GM20431 (cell line): Measurements from ENCODE around the gene GNB1L.
"Not testable (repeated sequence)": the region's sequence is repeated elsewhere in the genome, so short reads cannot be mapped to it uniquely, and the experiment has no call there.

ENCODE experiments used
- in situ Hi-C: fragments of 300-500 bp; cut with MseI, MboI; formaldehyde crosslinking; loops from one replicate; pipeline ENCODE4 v1.15.0; 2020; ENCODE audit warnings: low sequenced_read_pairs; ENCODE audit not compliant: unreplicated experiment

Gene GNB1L

DNA sequence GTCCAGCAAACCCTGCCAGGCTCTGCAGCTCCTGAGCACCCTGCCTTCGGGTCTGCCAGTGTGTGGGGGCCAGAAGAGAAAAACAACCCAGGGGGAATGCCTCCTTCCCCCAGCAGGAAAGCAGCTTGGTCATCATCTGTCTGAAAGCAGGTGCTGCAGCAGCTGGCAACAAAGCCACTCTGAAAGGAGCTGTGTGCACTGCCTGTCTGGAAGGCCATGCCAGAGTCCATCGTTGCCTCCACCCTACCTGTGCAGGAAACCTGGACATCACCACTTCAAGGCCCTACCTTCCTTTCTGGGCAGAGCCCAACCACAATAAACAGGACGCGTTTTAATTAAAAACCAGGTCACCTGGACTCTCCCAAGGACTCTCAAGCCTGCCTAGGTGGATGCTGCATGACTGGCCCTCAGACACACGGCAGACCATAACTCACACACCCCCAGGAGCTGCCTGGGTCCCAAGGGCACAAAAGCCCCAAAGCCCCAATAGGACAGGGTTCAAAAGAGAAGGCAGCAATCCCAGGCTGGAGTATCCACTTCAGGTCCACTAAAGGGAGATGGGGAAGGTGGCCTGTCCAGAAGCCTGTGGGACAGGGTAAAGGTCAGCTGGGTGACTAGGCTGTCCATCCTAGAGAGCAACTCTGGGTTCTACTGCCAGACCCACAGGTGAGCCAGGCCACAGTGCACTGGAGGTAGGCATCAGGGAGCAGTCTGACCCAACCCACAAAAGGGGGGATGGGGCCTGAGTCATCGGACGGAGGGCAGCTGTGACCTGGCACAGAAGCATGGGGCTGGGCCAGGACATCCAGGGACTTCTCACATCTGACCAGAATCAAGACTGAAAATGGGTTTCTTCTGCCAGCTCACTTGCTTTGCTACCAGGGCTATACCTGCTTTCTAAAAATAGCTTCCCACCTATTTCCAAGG lies 6.1 kb downstream of the GNB1L start:
- in situ Hi-C loops = no loop called here

DNA sequence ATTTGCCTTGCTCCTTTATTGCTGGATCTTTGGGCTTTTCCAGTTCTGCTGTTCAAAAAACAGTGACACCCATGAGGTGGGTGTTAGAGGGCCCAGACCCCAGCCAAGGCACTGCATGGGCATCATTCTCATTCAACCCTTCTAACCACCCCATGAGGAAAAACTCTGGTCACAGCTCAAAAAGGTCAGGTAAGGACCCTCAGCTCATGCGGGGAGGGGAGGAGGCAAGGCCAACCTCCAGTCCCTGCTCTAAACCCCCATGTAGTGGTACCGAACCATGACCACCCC lies 7.4 kb downstream of the GNB1L start:
- in situ Hi-C loops = no loop called here

DNA sequence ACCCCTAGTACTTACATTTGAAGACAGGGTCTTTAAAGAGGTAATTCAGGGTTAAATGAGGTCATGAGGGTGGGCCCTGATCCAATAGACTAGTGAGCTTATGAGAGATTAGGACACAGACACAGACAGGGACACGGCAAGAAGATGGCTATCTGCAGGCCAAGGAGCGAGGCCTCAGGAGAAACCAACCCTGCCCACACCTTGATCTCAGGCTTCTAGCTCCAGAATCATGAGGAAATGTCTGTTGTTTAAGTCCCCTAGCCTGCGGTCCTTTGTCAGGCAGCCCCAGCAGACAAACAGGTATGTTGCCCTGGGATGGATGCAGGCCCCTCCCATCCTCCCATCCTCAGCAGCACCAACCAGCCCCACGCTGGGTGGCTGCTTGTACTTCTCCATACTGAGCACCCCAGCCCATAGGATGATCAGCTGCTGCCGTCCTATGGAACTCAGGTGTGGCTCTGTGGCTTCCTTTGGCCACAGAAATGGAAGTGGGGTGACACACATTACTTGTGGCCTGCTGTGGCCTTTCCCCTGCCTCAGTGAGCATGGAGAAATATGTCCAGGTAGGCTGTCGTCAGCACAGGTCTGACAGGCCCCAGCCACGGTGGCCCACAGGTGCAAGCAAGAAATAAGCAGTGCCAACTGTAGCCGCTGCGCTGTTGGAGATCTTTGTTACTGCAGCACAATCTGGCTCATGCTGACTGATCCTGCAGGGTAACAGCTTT lies 7.9 kb downstream of the GNB1L start:
- in situ Hi-C loops = no loop called here

DNA sequence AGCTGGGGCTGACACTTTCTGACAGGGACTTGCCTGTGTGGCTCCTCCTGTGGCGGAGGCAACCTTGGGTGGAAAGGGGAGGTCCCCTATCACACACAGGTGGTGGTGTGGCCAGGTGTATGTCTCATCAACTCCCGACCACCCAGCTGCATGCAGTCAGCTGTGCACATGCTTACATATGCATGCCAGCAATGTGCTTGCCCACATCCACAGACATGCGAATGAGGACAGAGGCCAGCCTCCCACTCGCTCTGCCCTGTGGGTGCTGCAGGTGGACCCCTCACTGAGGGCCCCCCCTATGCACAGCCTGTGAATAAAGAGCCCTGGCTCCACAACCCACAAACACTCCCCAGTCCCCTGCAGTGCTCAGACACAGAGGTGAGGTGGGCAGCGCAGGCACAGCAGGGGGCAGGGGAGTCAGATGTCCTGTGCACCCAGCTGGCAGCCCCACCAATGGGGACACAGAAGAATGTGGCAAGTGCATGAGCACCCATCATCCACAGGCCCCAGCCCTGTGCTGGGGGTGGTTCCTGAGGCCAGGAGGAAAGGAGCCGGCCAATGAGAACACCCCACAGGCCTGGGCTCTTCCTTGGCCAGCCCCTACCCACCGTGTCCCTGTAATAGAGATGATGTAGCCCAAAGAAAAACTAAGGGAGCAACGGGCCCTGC lies 9.5 kb downstream of the GNB1L start:
- in situ Hi-C loops = no loop called here

DNA sequence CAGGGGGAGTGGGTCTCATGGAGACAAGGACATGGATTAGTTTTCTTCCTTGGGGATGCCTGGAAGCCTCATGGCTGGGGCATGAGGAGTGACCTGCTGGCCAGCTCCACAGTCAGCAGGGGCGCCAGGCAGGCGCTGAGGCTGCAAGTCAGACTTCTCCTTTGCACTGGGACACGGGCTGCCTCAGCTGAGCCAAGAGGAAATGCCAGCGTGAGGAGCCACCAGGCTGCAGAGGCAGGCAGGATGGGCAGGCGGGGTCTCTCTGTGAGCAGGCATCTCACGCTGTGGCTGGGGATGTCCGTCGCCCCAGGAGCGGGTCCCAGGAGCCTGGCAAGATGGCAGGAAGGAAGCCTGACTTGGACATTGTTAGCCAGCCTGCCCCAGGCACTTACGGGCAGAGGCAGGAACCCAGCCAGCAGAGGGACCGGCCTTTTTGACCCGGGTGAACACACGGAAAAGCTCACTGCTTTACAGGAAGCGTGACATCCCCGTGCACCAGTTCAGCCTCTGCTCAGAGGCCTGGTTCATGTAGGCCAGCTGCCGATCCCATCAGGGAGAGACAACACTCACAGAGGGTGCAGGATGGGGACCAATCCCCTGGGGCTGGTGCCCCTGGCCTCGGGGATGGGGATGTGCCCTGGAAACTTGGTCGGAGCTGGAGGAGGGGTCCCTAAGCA lies 10.2 kb downstream of the GNB1L start:
- in situ Hi-C loops = no loop called here

DNA sequence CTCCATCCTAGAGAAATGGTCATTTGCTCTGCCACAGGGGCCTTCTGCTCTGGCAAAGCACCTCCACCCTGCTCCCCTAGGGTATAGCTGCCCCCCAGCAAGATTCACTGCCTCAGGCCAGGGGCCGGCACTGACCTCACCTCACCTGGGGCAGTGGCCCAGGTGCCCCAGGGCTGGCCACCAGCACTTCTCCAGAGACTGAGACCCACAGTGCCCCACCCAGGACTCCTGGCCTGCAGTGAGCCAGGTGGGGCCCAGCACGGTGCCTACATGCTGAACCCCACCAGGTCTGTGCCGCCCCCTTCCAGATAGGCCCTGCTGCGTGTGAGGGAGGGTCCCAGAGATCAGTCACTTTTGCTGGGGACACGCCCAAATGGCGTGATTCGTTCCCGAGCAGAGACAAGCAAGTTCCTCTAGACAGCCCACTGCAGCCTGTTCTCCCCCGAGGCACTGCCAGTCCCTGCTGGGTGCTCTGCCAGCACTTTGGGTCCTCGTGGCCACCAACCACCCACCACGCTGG lies 10.8 kb downstream of the GNB1L start:
- in situ Hi-C loops = no loop called here

DNA sequence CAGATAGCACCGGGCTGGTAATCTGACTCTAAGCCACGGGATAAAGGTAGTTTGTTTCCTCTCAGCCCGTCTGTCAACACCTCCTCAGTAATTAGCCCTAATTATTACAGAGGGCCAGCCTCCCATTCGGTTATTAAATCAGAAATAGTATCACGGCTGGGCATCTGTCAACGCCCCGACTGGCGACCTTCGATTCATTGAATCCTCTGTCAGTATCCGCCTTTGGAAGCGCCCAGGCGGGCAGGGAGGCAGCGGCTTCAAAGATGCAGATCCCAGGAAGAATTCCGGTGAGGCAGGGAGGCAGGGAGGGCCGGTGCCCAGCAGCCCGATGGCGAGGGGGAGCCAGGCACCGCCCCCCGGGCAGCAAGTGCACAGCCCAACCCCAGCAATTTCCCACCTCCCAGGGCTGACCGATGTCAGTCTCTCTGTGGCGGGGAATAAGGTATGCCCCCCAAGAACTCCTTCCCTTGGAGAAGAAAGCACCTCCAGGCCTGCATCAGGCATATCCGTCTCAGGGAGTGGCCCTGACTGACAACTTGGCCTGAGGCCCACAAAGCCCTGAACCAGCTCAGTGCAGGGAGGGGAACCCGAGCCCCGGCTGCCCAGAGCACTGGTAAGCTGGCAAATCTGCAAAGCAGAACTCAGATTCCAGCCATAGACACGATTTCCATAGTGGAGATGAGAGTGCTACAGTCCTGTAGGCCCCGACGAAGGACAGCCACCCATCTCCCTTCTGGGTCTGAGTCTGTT lies 11.4 kb downstream of the GNB1L start:
- in situ Hi-C loops = no loop called here

DNA sequence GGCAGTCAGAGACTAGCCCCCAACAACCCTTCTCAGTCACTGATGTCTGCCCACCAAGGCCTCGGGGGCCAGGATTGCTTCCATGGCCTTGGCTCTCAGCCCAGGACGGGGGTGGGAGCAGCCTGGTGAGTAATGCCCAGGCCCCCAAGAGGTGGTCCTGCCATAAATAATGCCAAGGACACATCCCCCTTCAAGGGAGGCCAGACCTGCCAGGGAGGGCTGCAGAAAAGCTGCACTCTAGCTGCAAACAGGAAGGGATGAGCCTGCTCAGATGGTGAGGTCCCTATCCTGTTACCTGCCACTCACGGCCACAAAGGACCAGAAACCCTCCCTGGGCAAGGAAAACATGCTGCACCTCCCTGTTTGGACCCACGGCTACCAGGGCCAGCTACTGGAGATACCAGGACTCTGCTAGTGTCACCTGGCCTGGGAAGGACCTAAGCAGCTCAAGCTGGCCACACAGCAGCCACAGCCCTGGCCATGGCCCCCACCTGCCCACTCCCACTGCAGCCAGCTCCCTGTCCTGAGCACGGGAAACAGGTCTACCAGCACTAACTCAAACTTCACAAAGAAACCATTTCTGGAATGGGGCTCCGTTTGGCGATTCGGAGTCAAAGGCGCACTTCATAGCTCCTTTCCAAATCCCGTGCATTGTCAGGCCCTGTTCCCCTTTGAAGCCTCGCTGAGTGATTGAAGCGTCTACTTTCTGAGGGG lies 12.1 kb downstream of the GNB1L start:
- in situ Hi-C loops = no loop called here

DNA sequence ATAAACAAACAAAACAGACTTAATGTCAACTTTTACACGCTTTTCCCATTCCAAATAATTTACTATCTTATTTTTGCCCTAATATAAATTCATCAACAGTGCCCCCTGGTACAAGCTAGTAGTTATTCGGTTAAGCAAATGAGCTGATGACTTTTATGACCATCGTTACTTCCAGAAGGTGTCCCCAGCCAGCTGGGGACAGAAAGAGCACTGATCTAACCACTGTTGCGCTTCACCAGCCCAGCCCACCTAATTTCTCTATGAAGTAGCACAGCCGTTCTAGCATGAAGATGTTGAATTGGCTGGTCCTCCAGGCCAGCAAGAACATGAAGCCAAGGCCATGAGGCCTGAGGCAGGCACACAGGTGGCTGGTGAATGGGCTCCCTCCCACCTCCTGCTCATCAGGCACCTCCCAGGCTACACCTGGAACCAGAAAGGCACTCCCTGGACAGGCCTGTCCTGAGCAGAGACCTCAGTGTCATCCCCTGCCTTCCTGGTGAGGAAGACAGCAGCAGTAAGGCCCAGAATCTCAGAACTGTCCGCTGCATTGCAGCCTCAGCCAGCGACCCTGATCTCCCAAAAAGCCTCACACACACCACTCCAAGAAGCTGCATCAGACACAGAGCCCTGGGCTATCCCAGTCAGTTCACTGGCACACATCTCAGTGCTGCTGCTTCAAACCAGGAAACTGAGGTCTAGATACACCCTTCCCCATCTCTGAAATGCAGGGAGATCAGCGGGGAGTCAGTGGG lies 12.9 kb downstream of the GNB1L start:
- in situ Hi-C loops = no loop called here

DNA sequence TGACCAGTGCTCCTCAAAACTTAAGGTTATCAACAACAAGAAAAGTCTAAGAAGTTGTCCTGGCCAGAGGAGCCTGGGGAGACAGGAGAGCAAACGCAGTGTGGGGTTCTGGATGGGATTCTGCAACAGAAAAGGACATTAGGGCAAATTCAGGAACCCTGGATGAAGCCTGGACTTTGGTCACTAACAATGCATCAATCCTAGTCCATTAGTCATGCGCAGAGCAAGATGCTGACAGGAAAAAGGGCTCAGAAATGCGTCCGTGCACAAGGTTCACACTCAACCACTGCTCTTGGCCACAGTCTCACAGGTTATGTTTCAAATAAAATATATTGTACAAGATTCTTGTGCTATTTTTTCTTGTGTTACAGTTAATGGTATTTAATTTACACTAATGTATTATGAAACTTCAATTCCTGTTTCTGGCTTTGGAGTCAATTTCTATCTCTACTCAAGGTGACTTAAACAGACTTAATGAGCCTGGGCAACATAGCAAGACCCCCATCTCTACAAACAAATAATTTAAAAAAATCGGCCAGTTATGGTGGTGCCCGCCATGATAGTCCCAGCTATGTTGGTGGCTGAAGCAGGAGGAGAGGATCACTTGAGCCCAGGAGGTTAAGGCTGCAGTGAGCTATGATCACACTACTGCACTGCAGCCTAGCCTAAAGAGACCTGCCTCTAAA lies 13.6 kb downstream of the GNB1L start:
- in situ Hi-C loops = no loop called here

DNA sequence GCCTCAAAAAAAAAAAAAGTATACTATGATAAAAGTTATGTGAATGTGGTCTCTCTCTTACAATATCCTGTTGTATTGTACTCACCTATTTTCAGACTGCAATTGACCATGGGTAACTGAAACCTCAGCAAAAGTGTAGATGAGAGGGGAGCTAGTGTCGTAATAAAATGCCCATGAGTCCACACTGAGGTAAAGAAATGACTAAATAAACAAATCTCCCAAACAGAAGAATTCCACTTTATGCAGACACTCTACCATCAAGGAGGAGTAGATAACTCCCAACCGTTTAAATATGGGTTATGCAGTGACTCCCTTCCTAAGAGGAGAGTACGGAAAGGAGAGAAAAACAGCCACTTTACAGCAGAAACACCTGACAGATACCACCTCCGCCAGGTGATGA lies 14.6 kb downstream of the GNB1L start:
- in situ Hi-C loops = no loop called here

DNA sequence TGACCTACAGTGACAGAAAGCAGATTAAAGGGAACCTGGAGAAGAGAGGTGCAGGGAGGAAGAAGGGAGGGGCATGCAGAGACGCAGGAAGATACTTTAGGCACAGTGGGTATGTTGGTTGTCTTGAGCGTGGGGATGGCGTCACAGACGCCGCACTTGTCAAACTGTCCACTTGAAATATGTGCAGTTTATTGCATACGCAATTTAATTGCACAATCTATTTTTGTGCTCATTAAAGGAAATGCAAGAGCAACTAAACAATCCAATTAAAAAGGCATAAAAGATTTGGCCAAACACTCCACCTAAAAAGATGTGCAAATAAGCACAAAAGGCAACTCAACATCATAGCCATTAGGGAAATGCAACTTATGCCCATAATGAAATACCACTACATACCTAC lies 16.8 kb downstream of the GNB1L start:
- in situ Hi-C loops = no loop called here

DNA sequence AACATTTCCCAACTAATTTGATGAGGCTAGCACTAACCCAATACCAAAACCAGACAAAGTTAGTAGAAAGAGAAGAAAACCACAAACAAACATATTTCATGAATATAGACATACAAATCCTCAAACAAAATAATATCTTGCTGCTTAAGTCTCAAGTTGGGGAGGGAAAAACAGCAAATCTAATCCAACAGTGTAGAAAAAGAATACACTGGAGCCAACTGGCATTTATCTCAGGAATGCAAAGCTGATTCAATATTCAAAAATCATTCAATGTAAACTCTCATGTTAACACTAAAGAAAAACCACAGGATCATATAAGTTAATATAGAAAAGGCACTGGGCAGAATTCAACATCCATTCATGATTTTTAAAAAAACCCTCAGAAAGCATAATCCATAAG lies 18.2 kb downstream of the GNB1L start:
- in situ Hi-C loops = no loop called here

DNA sequence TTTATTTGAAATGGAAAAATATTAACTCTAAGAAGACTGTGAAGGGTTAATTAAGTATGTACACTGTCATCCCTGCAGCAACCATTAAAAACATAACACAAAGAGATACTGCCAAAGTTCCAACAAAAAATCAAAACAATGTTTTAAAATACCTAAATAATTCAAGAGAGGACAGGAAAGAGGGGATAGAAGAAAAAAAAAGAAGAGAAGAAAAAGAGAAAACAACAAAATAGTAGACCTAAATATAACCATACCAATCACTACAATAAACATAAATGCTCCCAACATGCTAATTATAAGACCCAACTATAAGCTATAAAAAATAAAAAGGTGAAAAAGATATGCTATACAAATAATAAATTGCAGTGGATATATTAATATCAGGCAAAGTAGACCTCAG lies 20.1 kb downstream of the GNB1L start:
- in situ Hi-C loops = no loop called here

DNA sequence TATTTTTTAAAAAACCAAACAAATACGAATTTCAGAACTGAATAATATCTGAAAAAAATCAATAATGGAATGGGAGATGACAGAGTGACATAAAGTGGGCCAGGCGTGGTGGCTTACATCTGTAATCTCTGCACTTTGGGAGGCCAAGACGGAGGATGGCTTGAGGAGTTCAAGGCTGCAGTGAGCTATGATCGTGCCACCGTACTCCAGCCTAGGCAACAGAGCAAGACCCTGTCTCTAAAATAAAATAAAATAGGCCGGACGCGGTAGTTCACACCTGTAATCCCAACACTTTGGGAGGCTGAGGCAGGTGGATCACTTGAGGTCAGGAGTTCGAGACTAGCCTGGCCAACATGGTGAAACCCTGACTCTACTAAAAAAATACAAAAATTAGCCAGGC lies 21.3 kb downstream of the GNB1L start:
- in situ Hi-C loops = not testable (repeated sequence)

DNA sequence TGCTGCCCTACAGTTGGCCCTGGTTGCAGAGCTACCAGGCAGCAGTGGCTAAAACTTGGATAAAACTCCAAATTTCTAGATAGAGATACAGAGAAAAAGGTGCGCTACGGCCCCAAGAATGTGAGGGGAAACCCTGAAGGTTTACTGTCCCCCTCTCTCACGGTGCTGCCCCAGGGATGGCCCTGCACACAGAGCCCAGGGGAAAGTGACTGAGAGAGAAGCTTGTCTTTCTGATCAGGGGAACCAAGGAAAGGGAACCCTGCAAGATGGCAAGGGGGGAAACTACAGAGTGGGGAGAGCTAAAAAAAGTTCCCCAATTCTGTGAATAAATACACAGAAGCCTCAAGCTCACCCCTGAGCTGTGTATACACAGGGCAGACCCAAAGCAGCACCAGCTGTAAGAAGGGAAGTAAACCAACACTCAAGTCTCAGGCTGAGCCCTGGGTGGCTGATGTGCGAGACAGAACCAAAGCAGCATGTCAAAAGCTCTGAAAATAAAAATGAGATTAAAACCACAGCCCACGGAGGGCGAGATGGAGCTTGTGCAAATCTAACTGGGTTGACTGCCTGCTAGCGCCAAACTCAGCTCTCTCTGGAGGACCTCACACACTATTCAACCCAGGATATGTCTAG lies 22.1 kb downstream of the GNB1L start:
- in situ Hi-C loops = no loop called here

DNA sequence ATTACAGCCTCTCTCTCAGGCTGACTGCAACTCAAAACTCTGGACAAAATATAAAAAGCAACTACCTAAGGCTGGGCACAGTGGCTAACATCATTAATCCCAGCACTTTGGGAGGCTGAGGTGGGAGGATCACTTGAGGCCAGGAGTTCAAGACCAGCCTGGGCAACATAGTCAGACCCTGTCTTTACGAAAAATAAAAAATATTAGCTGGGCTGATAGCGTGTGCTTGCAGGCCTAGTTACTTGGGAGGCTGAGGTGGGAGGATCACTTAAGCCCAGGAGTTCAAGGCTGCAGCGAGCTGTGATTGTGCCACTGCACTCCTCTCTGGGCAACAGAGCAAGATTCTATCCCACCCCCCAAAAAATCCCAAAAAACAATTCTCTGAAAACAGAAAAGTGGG lies 22.7 kb downstream of the GNB1L start:
- in situ Hi-C loops = not testable (repeated sequence)
